GM21576 (cell line): ENCODE results near the gene ZNF831.

Experiments
- ATAC-seq: cut with Tn5 transposase; IDR thresholded peaks from one replicate; pipeline ENCODE4 v1.9.1; 2021; ENCODE audit warnings: mild to moderate bottlenecking, moderate library complexity; ENCODE audit not compliant: unreplicated experiment

ZNF831 gene

DNA sequence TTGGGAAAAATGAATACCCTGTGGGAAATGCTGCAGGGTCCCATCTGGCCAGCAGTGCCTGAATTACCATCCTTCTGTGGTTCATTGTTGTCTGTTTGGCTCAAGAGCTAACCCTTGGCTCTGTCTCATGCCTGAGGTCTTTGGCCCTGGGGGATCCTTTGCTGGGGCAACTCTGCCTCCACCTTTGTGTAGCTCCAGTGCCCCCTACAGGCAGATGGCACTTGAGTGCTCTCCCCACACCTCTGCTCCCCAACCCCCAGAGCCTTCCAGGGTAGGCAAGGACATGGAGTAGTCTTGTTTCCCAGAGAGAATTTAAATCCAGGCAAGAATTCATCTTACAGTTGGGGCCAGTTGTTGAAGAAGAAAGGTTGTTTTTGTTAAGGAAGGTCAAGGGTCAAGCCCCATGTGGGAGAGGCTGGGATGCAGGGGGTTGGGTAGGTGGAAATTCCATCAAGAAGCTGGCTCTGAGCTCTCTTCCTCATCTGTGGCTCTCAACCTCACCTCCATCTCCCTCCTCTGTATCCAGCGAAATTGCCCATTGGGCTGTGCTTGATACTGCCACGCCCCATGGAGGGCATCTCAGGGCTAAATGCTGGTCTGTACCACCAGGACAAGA lies 44.2 kb downstream of the ZNF831 start:
- no peak for ATAC-seq

DNA sequence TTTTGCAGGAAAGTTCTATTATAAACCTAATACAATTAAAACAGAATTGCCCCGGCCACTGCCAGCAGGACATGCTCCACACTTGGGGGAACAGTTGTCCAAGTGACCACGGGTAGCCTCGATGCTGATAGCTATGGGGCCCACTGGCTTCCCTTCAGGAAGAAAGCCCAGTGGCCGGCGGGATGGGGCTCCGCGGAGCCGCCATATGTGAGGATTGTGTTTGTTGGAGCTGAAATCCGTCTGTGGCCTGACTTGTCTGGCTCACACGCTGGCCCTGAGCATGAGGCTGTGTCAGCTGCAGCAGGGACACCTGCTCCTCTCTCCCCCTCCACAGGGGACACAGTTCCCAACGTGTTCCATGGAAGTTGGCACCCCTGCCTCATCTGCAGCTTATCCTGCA lies 46.6 kb downstream of the ZNF831 start:
- ATAC-seq: no peak

DNA sequence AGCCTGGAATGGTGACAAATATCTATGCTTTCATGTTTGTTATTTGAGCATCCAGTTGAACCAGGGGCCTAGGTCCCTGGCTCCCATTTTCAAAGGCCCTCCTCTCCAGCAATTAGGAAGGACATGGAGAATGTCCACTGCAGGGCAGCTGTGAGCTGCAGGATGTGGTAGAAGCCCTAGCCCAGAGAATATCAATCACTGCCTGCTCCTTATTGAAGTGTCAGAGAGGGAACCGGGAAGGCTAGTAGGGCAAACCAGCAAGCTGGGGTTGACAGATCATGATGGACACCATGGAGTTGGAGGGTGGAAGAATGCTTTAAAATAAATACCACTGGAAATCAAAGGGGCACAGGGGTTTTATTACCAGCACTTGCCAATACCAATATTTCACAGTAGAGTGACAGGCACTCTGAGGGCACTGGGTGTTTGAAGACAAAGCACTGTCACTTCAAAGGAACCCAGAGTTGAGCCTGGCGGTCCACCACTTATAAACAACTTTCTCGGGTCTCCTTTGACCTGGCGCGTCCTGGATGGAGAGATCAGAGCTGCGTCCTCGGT lies 47.7 kb downstream of the ZNF831 start:
- no peak for ATAC-seq

DNA sequence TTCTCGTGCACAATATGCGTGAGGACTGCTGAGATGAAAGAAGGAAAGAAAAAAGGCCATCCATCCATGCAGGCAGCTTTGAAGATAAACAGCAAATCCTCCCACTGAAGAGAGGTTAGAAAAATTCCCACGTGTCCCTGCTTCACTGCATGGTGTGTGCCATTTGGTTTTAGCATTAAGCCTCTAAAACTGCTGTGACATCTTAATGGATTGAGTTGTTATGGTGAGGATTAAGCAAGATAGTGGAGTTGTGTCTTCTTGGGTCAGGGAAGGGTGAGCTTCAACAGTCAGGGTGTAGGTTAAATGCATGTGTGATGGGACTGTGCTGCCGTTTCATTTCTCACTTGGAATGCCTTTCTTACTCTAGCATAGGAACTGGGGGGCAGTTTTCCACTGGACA lies 50.5 kb downstream of the ZNF831 start:
- ATAC-seq: no peak

DNA sequence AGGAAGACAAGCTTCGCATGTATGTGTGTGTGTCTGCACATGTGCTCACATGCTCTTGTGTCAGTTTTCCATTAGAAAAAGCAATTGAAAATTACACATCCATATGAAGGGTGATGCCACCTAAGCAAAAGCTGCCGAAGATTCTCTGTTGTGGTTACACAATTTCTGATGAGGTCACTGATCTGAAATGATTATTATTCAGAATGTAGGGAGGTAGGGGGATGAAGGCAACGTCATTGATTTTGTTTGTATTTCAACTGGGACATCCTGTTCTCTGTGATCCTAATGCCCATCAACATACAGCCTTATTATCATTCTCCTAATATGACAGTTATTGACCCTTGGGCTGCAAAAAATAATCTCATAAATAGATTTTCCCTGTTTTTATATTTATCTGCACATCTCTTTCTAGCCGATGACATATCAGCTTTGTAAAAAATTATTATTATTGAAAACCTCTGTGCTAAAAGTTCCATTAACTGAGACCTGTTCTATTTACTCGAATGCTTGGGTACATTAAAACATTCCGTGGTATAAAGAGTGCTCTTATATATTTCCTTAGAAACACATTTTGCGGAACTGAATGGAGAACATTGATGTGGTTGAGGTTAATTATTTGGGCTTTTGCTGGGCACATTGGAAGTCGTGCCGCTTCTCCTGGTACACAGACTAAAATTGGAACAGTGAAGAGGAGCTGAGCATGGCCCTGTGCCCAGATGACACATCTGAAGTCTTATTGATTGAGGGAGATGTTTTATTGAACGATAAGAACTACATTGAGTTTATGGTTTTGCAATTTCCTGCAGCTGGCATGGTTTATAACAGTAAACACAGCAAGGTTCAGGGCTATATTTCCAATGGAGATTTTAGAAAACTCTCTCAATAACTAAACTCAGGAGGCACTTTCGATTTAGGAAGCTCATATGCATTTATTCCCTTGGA lies 51.3 kb downstream of the ZNF831 start:
- ATAC-seq: no peak

DNA sequence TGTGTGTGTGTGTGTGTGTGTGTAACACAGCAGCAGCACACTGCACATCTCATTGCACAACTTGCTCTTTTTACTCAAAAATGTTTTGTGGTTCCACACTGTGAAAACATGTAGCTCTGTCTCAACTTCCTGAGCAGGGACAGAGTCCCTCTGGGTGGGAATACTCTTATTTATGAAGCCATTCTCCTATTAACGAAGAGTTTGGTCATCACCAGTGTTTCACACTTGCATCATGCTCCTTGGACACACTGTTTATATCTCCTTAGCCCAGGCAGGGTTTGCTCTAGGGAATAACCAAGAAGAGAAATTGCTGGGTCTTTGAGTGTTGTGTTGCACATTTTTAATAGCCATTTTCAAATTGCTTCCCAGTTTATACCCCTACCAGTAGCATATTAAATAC lies 53.6 kb downstream of the ZNF831 start:
- ATAC-seq: no peak

DNA sequence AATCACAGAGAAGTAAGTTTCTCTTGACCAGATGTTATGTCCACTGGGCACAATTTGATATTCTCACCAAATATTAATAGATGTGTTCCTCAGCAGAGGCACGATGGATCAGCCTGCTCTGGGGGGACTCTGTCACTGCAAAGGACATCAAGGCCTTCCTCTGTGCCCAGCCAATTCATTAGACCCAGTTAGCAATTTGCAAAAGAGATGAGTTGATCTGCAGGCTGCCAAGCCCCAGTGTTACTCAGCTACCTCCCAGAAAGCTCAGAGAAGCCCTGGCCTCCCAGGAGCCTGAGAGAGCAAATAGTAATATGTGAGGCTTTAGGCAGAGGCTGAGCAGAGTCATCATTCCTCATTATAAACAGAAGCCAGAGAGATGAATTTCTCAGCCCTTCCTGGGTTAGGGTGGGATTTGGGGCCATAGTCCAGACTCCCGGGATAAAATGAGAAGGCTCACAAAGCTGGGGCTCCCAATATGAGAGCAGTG lies 54.2 kb downstream of the ZNF831 start:
- ATAC-seq: no peak

DNA sequence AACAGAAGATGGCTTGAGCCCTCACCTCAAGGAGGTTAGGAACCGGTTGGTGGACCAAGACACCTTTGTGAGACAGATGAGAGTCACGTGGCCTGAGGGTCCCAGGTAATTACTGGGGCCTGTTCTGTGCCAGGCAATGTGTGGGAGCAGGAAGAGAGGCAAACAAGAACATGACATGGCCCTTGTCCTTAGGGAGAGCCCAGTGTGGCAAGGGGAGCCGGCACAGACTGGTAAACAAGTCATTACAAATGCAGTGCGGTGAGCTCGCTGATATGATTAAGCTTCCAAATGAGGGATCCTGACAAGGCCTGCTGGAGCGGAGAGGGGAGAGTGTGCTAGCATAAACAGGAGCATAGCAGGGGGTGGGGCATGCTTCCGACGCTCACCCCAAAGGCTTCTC lies 55.6 kb downstream of the ZNF831 start:
- ATAC-seq: no peak

DNA sequence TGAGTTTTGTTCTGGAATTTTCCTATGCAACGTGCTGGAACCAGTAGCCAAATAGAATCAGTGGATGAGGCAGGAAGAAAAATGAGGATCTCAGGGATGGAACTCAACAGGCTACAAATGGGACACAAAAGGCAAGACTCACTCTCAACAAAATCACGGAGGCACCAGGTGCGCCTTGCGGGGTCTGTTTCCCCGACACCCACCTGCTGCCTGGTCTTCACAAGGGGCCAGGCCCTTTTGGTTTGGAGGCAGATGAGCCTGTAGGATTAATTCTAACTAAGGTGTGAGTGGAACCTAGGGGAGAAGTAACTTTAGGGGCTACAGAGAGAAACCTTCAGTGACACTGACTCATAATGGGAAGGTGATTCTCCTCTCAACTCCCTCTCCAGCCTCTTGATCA lies 56.5 kb downstream of the ZNF831 start:
- ATAC-seq: no peak

DNA sequence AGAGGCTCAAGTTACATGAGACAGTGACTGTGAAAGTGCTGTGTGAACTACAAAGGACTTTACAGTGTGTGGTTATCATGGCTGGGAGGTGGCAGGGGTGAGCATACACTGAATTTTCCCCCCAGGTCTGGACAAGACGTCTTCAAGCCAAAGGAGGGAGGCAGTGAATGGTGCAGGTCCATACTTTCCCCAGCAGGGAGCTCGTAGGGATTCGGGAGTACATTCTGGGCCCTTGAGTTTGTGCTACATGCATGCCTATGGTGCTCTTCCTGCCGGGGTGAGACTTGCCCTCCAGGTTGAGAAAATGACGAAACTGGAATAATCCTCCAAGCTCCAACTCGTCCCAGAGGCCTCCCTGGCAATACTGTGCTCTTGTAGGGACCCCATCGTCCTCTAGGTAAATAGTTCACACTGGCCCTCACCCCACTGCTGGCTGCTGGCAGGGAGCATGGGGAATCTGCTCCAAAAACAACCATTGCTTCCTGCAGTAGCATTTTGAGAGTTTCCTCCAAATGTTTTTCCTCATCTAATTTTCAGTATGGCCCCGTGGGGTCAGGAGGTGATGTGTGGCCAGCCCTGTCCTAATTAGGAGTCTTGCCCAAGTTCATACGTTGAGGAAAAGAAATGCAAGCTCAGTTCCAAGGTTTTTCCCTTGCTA lies 57.6 kb downstream of the ZNF831 start:
- ATAC-seq: no peak

DNA sequence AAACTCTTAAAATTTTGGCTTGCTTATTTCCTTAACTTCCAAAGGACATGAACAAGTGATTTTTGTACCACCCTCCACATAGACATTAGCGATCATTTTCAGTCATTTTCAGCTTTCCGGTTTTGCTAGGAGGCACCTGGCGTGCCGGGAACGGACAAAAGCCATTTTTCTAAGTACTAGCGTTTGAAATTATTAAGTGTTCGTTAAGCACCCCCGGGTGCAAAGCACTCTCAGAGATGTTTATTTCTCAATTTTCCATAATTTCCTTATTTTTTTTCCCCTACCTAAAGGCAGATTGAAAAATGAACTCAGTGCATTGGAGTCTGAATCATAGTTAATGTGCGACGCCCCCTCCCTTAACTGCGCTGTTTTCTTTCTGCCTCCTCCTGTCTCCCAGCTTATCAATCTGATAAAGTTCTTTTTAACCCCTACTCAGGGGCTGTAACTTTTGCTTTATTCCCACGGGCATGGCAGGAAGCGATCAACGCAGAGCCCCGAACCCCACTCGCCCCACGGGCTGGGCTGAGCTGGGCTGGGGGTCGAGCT lies 58.2 kb downstream of the ZNF831 start:
- no peak for ATAC-seq

DNA sequence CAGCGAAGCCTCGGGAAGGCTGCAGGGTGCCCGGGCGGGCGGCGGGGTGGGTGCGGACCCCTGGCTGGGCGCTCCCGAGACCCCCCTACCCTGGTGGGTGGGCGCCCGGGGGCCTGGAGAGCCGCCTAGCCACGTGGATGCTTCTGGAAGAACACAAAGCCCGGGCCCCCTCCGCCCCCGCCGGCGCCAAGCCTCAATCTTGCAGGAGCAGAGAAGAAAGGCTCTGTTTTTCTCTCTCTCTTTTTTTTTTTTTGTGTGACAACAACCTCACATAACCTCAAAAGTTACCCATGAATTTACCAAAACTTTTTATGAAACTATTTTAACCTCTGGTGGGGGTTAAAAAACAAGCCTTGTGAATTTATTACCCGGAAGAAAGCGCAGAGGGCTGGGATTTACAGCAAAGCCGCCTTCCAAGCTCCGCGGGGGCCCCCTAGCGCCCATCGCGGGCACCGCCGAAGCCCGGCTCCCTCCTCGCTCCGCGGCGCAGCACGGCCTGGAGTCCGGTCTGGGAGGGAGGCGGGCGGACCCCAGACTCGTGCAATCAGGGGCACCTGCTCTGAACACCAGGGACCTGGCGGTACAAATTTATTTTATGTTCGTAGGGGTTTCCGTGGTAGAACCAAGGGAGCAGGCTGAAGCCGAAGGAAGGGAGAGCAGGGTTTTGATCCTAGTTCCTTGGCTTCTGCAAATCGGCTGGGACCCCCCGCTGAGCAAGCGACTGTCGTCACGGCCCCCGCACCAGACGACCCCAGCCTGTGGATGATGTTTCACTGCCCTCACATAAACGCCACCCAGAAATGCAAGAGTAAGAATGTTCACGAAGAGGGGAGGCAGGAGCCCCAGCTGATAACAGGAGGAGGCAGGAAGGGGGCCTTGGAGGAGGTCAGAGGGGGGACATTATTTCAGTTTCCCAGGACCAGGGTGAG lies 58.9 kb downstream of the ZNF831 start:
- peak; percentile 79 for ATAC-seq

DNA sequence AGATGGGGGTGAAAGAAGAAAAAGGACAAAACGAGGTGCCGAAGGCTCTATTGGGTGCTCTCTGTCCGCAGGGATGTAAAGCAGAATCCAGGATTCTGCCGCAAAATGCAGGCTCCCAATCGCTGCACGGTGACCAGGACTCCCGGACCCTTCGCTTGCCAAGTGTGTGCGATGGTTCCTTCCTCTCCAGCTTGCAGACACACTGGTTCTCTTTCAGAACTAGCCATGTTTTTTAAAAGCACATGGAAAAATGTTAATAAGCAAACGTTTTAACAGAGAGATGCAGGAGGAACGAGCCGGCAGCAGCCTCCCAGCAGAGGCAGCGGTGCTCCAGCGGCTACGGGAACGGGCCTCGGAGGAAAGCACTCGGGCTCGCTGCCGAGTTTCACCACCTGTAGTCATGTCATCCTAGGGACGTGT lies 59.6 kb downstream of the ZNF831 start:
- no peak for ATAC-seq

DNA sequence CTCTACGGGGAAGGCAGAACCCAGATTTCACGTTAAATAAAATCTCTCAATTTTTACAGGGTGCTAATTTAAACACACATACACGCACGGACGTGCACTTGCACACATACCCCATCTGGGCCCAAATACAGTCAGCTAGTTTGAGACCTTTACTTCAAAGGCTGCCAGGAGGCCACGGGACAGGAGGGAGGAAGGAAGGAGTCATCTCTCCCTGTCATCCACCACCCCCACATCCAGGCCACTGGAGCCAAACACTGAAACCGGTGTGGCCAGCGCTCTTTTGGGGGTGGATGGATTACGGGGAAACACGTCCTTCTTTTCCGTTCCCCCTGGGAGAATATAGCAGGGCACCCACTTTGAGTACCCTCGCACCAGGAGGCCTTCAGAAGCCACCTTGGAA lies 60.1 kb downstream of the ZNF831 start:
- no peak for ATAC-seq

DNA sequence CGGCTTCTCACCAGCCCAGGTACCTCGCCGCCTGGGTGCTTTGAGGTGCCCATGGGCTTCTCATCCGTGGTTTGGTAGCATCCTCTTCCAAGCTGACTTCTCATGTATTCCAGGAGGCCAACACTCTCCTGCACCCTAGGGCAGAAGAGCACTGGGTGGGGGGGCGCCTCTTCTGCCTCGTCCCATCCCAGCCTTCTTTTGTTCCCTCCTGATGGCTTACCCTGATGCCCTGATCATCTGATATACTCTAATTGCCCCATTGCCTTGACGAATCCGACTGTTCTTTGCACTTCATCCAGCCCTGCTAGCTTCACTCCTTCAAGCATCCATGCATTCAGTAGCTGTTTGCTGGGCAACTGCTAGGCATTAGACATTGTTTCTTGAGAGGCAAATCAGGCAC lies 60.6 kb downstream of the ZNF831 start:
- ATAC-seq: no peak

DNA sequence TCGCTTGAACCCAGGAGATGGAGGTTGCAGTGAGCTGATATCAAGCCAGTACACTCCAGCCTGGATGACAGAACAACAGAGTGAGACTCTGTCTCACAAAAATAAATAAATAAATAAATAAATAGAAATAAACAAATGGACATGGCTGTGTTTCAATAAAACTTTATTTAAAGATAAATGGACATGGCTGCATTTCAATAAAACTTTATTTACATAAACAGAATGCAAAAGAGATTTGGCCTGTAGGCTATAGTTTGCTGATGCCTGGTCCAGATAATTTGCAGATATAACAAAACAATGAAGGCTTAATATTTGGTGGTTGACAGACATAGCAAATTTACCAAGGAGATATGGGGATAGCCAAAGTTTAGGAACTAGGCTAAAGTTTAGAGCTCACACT lies 66.8 kb downstream of the ZNF831 start:
- no peak for ATAC-seq

DNA sequence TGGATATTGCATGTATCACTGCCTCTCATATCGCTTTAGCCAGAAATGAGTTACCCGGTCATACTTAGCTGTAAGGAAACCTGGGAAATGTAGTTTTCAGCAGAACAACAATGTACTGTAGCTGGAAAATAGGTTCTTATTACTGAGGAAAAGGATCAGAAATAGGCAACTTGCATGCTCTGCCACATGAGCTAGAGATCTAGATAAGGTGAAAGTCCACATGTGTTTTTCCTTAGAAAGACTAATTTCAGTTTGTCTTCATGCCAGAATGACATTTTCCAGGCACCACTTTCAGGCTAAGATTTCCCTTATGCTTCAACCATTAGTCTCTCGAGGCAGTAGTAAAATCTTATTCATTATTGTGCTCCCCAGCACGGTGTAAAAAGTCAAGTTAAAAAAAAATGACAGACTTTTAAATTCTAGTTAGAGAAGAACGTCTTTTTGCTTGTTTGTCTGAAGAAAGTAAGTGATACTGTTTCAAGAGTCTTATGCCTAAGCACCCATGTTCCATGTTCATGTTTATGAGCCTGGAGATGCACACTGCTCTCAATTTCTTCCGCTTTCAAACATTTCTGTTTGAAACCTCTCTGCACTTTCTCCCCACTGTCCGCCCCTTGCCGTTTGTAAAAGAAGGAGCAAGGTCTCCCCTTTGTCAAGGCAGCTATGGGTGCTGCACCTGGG lies 67.6 kb downstream of the ZNF831 start:
- ATAC-seq: no peak

DNA sequence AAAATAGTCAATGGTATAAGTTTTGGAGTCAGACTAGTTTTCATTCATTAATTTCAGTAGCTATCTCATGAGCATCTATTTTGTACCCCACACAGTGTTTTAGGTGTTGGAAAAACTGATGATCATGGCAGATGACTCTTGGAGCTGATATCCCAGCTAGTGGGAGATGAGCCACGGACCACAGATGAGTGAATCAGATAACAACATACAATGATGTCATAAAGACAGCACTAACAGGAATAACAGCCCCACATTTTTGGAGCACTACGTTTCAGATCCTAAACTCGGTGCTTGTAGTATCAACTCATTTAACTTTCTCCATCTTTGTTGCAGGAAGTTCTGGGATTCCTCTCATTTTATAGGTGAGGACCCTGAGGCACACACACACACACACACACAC lies 69.0 kb downstream of the ZNF831 start:
- no peak for ATAC-seq

DNA sequence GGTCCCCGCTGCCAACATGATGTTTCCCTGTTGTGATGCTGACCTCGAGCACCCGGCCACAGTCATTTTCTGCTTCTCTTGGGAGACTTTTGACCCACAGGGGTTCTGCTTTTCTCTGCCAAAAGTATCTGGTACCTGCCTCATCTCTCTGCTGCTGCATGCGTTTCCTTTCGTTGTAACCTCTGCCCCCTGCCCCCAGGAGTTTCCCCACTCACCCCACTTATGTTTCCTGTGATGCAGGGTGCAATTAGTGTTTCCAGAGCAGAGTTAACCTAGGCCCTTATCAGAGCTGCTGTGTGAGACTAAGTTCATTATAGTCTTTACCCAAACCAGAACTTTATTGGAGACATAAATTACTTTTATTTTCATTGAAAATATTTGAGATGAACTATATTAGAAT lies 71.6 kb downstream of the ZNF831 start:
- ATAC-seq: no peak

DNA sequence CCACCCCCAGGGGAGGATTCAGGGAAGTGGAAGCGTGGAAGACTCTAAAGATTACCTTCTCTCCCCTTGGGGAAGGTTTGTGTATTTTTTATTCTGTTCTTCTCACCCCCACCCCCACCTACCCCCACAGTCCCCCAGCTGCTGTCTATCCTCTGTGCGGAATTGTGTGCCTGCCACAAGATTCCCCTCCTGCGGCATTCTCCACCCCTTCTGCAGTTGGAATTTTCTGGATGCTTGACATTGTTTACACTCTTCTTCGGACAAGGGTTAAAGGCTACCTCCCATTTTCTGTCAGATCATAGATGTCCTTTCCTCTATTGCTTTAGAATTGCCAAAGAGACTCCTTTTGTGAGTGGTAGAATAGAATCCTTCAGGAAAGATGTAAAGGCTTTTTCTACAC lies 76.4 kb downstream of the ZNF831 start:
- no peak for ATAC-seq
